GM13977 (cell line): Measurements from ENCODE around the gene LIMK2.
A peak's percentile ranks its signal among the peaks of the same experiment; 100 is the strongest.

Source experiments
- DNase-seq: peaks from one replicate; pipeline ENCODE4 v3.0.0; 2012; ENCODE audit warnings: low spot score
- in situ Hi-C: fragments of 300-500 bp; cut with MboI; formaldehyde crosslinking; loops from one replicate; pipeline ENCODE4 v1.12.0; 2022; ENCODE audit warnings: low sequenced_read_pairs, low pct_unique_long_range_greater_than_20kb, mixed read lengths, inconsistent platforms; ENCODE audit not compliant: unreplicated experiment
- TF ChIP-seq, protein P1 (sequence below): IDR thresholded peaks from 2 replicates; pipeline ENCODE4 v1.5.1; 2012; ENCODE audit warnings: mild to moderate bottlenecking, control low read depth; ENCODE audit not compliant: insufficient read depth; ENCODE audit errors: extremely low read depth, missing control alignments

Gene LIMK2

DNA sequence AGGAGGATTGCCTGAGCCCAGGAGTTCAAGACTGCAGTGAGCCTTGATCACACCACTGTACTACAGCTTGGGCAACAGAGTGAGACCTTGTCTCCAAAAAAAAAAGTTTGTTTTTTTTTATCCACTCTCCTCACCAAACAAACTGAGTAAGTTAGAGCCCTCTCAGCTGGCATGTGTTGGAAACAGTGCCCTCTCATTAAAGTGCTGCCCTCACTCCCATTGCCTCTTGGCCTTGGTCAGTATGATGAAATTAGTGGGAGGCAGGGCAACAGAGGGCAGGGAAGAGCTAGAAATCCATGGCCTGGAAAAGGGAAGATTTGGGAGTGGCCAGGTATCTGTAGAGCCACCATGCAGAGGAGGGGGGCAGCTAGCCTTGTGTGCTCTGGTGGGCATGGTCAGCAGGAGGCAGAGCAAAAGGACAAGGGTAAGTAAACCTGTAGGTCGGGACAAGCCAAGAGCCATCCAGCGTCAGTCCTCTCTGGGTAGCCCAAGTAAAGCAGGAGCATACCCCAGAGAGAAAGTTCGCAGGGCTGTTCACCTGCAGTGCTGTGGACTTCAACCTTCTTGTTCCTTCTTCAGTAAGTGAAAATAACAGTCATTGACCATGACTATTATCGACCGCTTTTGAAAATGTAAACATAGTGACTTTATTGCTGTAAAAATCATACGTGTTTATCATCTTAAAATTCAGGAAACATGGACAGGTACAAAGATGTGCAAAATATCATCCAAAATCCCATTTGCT lies 52.0 kb downstream of the LIMK2 start:
- in situ Hi-C loops: no loop called here
- no peak for DNase-seq
- TF ChIP-seq, protein P1, sequence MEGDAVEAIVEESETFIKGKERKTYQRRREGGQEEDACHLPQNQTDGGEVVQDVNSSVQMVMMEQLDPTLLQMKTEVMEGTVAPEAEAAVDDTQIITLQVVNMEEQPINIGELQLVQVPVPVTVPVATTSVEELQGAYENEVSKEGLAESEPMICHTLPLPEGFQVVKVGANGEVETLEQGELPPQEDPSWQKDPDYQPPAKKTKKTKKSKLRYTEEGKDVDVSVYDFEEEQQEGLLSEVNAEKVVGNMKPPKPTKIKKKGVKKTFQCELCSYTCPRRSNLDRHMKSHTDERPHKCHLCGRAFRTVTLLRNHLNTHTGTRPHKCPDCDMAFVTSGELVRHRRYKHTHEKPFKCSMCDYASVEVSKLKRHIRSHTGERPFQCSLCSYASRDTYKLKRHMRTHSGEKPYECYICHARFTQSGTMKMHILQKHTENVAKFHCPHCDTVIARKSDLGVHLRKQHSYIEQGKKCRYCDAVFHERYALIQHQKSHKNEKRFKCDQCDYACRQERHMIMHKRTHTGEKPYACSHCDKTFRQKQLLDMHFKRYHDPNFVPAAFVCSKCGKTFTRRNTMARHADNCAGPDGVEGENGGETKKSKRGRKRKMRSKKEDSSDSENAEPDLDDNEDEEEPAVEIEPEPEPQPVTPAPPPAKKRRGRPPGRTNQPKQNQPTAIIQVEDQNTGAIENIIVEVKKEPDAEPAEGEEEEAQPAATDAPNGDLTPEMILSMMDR: no peak

DNA sequence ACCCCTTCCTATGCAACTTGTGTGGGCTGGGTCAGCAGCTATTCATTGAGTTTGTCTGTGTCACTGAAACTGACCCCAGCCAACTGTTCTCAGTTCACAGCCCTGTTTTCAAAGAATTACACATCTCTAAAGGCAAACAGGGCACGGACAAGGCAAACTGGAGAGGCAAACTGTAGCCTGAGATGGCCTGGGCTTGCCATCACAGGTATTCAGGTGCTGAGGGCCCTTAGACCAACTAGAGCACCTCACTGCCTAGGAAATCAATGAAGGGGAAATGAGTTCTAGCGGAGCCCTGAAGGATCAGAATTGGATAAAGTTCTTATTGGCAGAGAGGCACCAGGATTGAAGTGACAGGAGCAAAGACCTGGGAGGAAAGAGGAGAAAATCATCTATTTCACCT lies 56.2 kb downstream of the LIMK2 start:
- no peak for DNase-seq
- TF ChIP-seq, protein P1: no peak
- in situ Hi-C loops: no loop called here

DNA sequence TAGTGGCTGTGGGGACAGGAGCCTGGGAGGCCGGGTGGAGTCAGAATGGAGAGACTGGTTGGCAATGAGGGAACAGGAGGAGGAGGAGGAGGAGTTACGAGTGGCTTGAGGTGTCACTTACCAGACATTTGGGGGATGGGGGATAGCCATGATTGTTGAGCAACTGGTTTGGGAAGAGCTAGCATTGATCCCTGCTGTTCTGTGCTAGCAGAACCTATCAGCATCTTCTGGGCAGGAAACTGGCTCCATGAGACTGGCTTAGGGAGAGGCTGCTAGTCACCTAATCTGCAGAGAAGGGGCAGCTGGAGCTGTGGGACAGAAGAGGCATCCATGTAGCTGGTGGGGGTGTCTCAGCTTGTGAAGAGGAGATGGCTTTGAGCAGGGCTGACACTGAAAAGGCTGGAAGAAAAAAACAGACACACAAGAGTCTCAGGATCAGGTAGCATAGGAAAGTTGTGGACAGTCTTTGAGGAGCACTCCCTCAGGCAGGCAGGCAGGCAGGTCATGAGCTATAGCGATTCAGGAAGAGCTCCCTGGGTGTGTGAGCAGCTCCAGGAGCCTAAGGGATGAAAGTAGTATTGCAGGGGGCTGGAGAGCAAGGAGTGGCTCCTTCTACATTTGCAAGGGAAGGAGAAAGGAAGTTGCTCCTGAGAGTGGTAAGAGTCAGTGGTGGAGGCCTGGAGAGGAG lies 57.9 kb downstream of the LIMK2 start:
- TF ChIP-seq, protein P1: no peak
- in situ Hi-C loops: no loop called here
- DNase-seq: no peak

DNA sequence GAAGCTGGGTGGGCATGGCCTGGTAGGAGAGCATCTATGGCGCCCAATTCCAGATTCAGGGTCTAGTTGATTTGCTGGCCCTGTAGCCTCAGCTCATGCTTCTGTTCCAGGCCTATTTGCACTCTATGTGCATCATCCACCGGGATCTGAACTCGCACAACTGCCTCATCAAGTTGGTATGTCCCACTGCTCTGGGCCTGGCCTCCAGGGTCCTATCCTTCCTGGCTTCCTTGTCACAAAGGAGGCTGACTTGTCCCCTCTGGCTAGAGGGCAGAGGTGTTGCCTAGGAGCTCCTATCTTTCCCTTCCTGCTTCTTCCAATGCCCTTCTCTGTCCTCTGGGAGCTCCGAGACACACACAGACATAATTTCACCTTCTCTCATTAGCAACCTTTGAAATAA lies 58.9 kb downstream of the LIMK2 start:
- in situ Hi-C loops: no loop called here

DNA sequence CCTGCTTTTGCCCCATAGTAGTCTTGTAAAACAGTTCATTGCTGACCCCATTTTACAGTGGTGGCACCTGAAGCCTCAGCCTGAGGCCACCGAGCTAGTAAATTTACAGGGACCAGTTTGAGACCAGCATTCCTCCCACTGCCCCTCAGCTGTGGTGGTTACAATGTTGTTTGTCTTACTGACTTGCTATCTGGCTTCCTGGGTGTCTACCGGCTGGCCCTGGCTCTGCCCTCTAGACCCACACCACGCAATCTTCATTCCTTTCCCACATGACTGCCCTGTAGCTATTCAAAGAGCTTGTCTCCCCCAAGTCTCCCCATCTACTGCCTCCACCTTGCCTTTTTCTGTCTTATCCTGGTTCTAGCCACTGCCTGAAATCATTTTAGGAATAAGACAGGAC lies 59.4 kb downstream of the LIMK2 start:
- in situ Hi-C loops: no loop called here
- TF ChIP-seq, protein P1: no peak
- DNase-seq: no peak

More for the DNA sequence above, 58.9 kb downstream of the LIMK2 start:
- TF ChIP-seq, protein P1: no peak
- no peak for DNase-seq

DNA sequence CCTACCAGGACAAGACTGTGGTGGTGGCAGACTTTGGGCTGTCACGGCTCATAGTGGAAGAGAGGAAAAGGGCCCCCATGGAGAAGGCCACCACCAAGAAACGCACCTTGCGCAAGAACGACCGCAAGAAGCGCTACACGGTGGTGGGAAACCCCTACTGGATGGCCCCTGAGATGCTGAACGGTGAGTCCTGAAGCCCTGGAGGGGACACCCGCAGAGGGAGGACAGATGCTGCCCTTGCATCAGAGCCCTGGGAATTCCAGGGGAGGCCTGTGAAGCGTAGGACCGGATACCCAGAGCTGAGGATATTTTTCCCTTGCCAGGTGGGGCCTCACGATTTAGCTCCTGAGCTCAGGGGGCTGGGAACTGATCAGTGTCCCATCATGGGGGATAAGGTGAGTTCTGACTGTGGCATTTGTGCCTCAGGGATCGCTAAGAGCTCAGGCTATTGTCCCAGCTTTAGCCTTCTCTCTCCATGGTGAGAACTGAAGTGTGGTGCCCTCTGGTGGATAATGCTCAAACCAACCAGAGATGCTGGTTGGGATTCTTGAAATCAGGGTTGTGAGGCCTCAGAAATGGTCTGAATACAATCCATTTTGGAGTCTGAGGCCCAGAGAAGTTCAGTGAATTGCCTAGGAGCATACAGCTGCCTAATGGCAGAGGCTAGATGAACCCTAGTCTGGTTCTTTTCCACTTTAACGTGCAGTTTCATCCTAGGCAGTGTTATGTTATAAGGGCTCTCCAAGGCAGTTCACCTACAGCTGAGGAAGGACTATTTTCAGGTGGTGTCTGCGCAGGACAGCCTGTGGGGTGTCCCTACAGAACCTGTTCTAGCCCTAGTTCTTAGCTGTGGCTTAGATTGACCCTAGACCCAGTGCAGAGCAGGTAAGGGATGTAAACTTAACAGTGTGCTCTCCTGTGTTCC lies 60.7 kb downstream of the LIMK2 start:
- in situ Hi-C loops: no loop called here
- TF ChIP-seq, protein P1: peak; percentile 75
- peak; percentile 78 for DNase-seq
